ENCODE results near the gene STAB2. TPM values are rescaled to one million over a fixed set of nuclear protein-coding genes. Genes with fewer than 3 reads are reported as not detected.
A peak's percentile ranks its signal among the peaks of the same experiment; 100 is the strongest.

Gene STAB2
- total and polyA plus RNA-seq, 10 donors = 9.7 to 320 (median 200) TPM

DNA sequence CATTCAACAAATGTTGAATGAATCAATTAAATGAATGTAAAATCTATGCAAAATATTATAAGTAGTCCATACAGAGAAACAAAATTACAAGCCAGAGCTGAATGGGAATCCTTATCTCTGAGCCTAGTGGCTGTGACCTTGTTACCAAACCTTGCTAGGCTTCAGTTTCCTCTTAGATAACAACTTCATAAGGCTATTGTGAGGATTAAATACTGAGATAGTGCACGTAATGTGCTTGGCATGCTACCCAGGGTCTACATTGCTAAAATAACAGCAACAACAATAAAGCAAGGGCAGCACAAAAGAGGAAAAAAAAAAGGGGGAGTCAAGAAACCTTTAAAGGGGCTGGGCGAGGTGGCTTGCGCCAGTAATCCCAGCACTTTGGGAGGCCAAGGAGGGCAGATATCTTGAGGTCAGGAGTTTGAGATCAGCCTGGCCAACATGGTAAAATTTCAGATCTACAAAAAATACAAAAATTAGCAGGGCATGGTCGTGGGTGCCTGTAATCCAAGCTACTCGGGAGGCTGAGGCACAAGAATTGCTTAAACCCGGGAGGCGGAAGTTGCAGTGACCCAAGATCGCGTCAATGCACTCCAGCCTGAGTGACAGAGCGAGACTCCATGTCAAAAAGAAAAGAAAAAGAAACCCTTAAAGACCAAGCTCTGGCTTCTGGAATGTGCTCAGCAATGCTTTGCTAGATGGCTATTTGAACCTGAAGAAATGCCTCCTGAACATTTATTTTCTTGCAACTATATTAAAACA is 14.1 kb downstream of the STAB2 start:
- DNase-seq = no peak
- Histone ChIP-seq H3K4me1 (peaks cover 0 to 18% (median 0%) of the 10 kb centered on the region in 6 donors), H3K27me3 (replicated peaks in 1 of 7) (no peaks in the 10 kb centered on the region), H3K4me3 (no peak overlapping the region), H3K9me3 (peaks cover 0 to 12% (median 7%) of the 10 kb centered on the region in 8 donors), H3K36me3 (no peaks in the 10 kb centered on the region), H3K27ac (peak overlapping the region; percentile 16 to 83 (median 68))
- 64 to 80% (median 69%) methylated on average over 10 of the region's 10 CpGs for WGBS, 5 donors
- TF ChIP-seq POLR2A (IDR thresholded peaks at IDR 0.05) = no peak
- TF ChIP-seq POLR2AphosphoS5 (IDR thresholded peaks at IDR 0.05) = peak in 1 of 3 donors; percentile 36
- intact Hi-C loops (cut with DNase I; ENCODE audit: low total_unique reads) = no loop called here

- Histone ChIP-seq H3K4me3 (no peak overlapping the region), H3K27ac (no peak overlapping the region), H3K36me3 (peaks cover 0 to 21% (median 0%) of the 10 kb centered on the region in 6 donors), H3K4me1 (no peaks in the 10 kb centered on the region), H3K9me3 (no peaks in the 10 kb centered on the region), H3K27me3 (replicated peaks in 1 of 7) (peaks cover 0 to 8% (median 0%) of the 10 kb centered on the region in 7 donors)
- no peak for TF ChIP-seq POLR2A (IDR thresholded peaks at IDR 0.05)
- intact Hi-C loops (cut with DNase I; ENCODE audit: low total_unique reads) = no loop called here
- 75 to 90% (median 83%) methylated on average over 5 of the region's 5 CpGs for WGBS, 5 donors
- DNase-seq = no peak
Observed at GRCh38 chr12:103620395-103620794, 33.3 kb downstream of the STAB2 start.

DNA sequence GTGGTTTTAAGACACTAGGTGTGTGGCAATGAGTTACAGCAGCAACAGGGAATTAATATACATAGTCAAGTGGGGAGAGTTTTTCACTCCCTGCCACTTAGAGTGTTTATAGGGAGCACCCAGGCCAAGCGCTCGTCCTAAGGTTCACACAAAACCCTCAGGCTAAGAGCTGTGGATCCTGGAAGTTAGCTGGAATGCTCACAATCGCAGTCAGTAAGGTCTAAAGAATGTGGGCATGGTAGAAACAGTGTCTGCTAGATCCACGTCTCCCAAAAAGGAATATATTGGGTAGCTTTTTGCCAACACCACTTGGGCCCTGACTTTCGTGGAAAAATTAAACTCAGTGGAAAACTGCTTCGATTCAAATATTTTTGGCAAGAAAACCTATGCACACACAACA is 36.6 kb downstream of the STAB2 start:
- Histone ChIP-seq H3K36me3 (peaks cover 0 to 21% (median 0%) of the 10 kb centered on the region in 6 donors), H3K9me3 (no peaks in the 10 kb centered on the region), H3K4me3 (no peak overlapping the region), H3K4me1 (no peaks in the 10 kb centered on the region), H3K27me3 (replicated peaks in 1 of 7) (peaks cover 0 to 13% (median 0%) of the 10 kb centered on the region in 7 donors), H3K27ac (no peak overlapping the region)
- TF ChIP-seq POLR2AphosphoS5 (IDR thresholded peaks at IDR 0.05) (no peak), POLR2A (IDR thresholded peaks at IDR 0.05) (no peak)
- TF ChIP-seq, protein P1, sequence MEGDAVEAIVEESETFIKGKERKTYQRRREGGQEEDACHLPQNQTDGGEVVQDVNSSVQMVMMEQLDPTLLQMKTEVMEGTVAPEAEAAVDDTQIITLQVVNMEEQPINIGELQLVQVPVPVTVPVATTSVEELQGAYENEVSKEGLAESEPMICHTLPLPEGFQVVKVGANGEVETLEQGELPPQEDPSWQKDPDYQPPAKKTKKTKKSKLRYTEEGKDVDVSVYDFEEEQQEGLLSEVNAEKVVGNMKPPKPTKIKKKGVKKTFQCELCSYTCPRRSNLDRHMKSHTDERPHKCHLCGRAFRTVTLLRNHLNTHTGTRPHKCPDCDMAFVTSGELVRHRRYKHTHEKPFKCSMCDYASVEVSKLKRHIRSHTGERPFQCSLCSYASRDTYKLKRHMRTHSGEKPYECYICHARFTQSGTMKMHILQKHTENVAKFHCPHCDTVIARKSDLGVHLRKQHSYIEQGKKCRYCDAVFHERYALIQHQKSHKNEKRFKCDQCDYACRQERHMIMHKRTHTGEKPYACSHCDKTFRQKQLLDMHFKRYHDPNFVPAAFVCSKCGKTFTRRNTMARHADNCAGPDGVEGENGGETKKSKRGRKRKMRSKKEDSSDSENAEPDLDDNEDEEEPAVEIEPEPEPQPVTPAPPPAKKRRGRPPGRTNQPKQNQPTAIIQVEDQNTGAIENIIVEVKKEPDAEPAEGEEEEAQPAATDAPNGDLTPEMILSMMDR (IDR thresholded peaks at IDR 0.05 in 8 of 11, conservative IDR thresholded peaks at IDR 0.05 in 3 of 11) = no peak
- 79 to 93% (median 86%) methylated on average over 6 of the region's 6 CpGs for whole genome bisulfite sequencing, 5 donors
- no peak for DNase-seq
- intact Hi-C loops (cut with DNase I; ENCODE audit: low total_unique reads) = no loop called here

DNA sequence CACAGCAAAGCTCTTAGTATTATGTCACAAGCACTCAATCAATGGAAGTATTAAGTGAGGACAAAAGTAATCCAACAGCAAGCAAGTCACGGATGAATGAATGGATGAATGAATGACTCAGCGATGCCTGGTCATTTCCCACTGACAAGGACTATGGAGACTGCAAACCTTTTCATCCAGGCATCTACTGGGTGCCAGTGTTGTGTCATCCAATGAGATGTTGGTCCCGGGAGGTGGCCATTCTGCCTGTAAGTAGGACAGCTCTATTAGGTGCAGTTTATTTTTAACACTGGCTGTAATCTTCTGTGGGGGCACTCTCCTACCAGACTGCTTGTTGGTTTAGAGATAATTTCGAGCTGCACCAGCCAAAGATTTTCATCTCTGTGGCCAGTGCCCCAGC is 39.4 kb downstream of the STAB2 start:
- Histone ChIP-seq H3K4me1 (no peaks in the 10 kb centered on the region), H3K27ac (peak overlapping the region in 3 of 8 donors; percentile 9 to 45 (median 31)), H3K36me3 (peaks cover 0 to 11% (median 0%) of the 10 kb centered on the region in 6 donors), H3K4me3 (no peak overlapping the region), H3K27me3 (replicated peaks in 1 of 7) (peaks cover 0 to 13% (median 0%) of the 10 kb centered on the region in 7 donors), H3K9me3 (no peaks in the 10 kb centered on the region)
- no peak for DNase-seq
- TF ChIP-seq POLR2AphosphoS5 (IDR thresholded peaks at IDR 0.05) = no peak
- TF ChIP-seq POLR2A (IDR thresholded peaks at IDR 0.05) = no peak
- TF ChIP-seq, protein P1 (IDR thresholded peaks at IDR 0.05 in 8 of 11, conservative IDR thresholded peaks at IDR 0.05 in 3 of 11) = no peak
- WGBS, 5 donors = 36 to 86% (median 55%) methylated on average over 3 to 4 of the region's 4 CpGs
- intact Hi-C loops (cut with DNase I; ENCODE audit: low total_unique reads) = no loop called here

DNA sequence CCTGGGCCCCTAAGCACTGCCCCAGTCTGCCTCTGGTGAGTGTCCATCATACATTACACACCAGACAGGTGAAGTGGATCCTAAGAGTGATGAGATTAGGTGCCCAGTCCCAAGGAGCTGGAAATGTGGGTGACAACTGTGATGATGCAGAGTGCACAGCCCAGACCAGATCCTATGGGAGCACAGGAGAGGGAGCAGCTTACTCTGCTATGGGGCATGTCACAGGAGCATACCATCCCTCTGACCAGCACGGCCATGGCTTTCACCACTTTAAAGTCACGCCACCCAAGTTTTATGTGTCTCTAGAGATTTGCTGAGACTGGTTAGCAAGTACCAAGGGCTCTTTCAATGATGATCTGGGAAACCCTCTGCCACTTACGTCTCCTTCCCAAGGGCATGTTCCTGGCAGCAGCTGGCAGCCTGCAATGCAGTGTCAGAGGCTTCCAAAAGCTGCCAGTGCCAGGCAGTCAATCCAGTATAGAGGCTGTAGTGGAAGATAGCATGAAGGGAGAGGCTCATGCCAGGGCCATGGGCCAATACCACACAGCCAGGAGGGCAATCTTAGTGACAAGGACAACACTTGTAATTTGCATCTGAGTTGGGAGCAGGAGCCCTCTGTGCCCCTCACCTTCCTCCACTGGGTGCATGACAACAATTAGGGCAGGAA is 40.2 kb downstream of the STAB2 start:
- DNase-seq = no peak
- H3K4me3 ChIP-seq = no peak overlapping the region
- H3K27me3 ChIP-seq (replicated peaks in 1 of 7) = peaks cover 0 to 13% (median 0%) of the 10 kb centered on the region in 7 donors
- intact Hi-C loops (cut with DNase I; ENCODE audit: low total_unique reads) = no loop called here
- no peak for TF ChIP-seq POLR2A (IDR thresholded peaks at IDR 0.05)
- peak in 2 of 3 donors; percentile 34 to 44 for TF ChIP-seq POLR2AphosphoS5 (IDR thresholded peaks at IDR 0.05)
- TF ChIP-seq, protein P1 (IDR thresholded peaks at IDR 0.05 in 8 of 11, conservative IDR thresholded peaks at IDR 0.05 in 3 of 11) = no peak
- H3K36me3 ChIP-seq = peaks cover 0 to 7% (median 0%) of the 10 kb centered on the region in 6 donors
- peaks cover 0 to 6% (median 2%) of the 10 kb centered on the region in 8 donors for H3K9me3 ChIP-seq
- 65 to 84% (median 81%) methylated on average over 3 of the region's 3 CpGs for WGBS, 5 donors
- H3K27ac ChIP-seq = peak overlapping the region in 4 of 8 donors; percentile 9 to 45 (median 23)
- H3K4me1 ChIP-seq = no peaks in the 10 kb centered on the region
